K562 (cell line): ENCODE data around the gene LRRC61. TPM values are rescaled to one million over a fixed set of nuclear protein-coding genes. Genes with fewer than 3 reads are reported as not detected.

Source experiments
- ATAC-seq: fragments of 200-7000 bp; cut with Tn5 transposase; 3 replicates; pipeline ENCODE4 v1.9.1; 2020; ENCODE audit warnings: moderate library complexity
- BruUV-seq: library from RNA; stranded (reverse); fragments of 400-500 nt; replicated peaks from 2 replicates; lab custom pipeline; 2021; lab: Mats Ljungman, UMichigan
- CTCF ChIA-PET: fragments of 300-600 bp; formaldehyde crosslinking; extraction: SDS; loops from one replicate; lab custom pipeline; 2021; ENCODE audit warnings: low intra/inter-chr PET ratio; lab: Yijun Ruan, JAX
- POLR2A ChIA-PET: fragments of 300-600, 350-650 bp; sonication (Branson Sonifier 250); formaldehyde crosslinking; extraction: SDS; loops from one replicate; lab custom pipeline; 2021; ENCODE audit warnings: antibody characterized with exemption, inconsistent platforms; lab: Yijun Ruan, JAX
- DNase-seq, 4 experiments: peaks; one replicate each; pipeline versions ENCODE4 v3.0.0 to v3.0.0-alpha.2; 2011 to 2018; ENCODE audit warnings: low spot score in 3 of 4, mixed read lengths in 3 of 4; ENCODE audit errors: extremely low read depth in 1 of 4
- FAIRE-seq: peaks from 2 replicates; lab custom pipeline; 2011; peaks lifted over from hg19 to GRCh38; lab: Jason Lieb, UNC
- H2AFZ ChIP-seq: 2 replicates; pipeline ENCODE4 v1.6.0; 2011; ENCODE audit warnings: low read depth, low read length, control low read depth, inconsistent platforms
- H3K27ac ChIP-seq: fragments of 200-600 bp; 3 replicates; pipeline ENCODE4 v1.8.0; 2011; ENCODE audit warnings: low read depth, mild to moderate bottlenecking, control low read depth, inconsistent platforms, low read length, moderate library complexity, mixed read lengths; ENCODE audit errors: extremely low read depth
- H3K27me3 ChIP-seq, 2 experiments: fragments of 300-600 bp in 1 of 2; 2 replicates in 1 of 2; 3 replicates in 1 of 2; pipeline versions ENCODE4 v1.6.0 to v1.8.0; 2011; ENCODE audit warnings: inconsistent platforms in 2 of 2, low read length in 2 of 2, mild to moderate bottlenecking in 1 of 2, mixed read lengths in 1 of 2, moderate library complexity in 1 of 2; ENCODE audit not compliant: control insufficient read depth in 2 of 2, insufficient read depth in 2 of 2
- H3K36me3 ChIP-seq: fragments of 300-600 bp; 3 replicates; pipeline ENCODE4 v1.8.0; 2011; ENCODE audit warnings: mild to moderate bottlenecking, low read length, inconsistent platforms; ENCODE audit not compliant: control insufficient read depth, insufficient read depth
- H3K4me1 ChIP-seq, 2 experiments: fragments of 200-600 bp in 1 of 2; replicated peaks in 1 of 2; 2 replicates in 1 of 2; 3 replicates in 1 of 2; pipeline versions ENCODE4 v1.5.1 to v1.8.0; 2011; ENCODE audit warnings: inconsistent platforms in 2 of 2, low read length in 2 of 2, mild to moderate bottlenecking in 1 of 2, mixed read lengths in 1 of 2, moderate library complexity in 1 of 2; ENCODE audit not compliant: control insufficient read depth in 2 of 2, insufficient read depth in 2 of 2
- H3K4me2 ChIP-seq: 2 replicates; pipeline ENCODE4 v1.6.1; 2011; ENCODE audit warnings: low read length, control low read depth, inconsistent platforms, mixed read lengths; ENCODE audit not compliant: insufficient read depth
- H3K4me3 ChIP-seq: fragments of 200-600 bp; sonication (generic), shearing (Covaris generic); 2 replicates; pipeline ENCODE4 v1.5.1; 2016; ENCODE audit warnings: control low read depth, inconsistent platforms
- H3K79me2 ChIP-seq: fragments of 200-600 bp; 3 replicates; pipeline ENCODE4 v1.8.0; 2011; ENCODE audit warnings: low read length, inconsistent platforms; ENCODE audit not compliant: control insufficient read depth, insufficient read depth
- H3K9ac ChIP-seq, 2 experiments: 2 replicates each; pipeline versions ENCODE4 v1.6.0 to v1.6.1; 2011; ENCODE audit warnings: low read depth in 2 of 2, low read length in 2 of 2, control low read depth in 1 of 2, inconsistent platforms in 1 of 2, mild to moderate bottlenecking in 1 of 2, mixed read lengths in 1 of 2; ENCODE audit not compliant: insufficient read depth in 1 of 2
- H3K9me1 ChIP-seq: one replicate; pipeline ENCODE4 v1.6.0; 2011; ENCODE audit warnings: inconsistent platforms, mild to moderate bottlenecking, low read length, moderate library complexity; ENCODE audit not compliant: control insufficient read depth, insufficient read depth
- H3K9me3 ChIP-seq: replicated peaks from 2 replicates; pipeline ENCODE4 v1.5.1; 2011; ENCODE audit warnings: low read depth, low read length, inconsistent platforms; ENCODE audit not compliant: control insufficient read depth, insufficient read depth
- H4K20me1 ChIP-seq: replicated peaks from 2 replicates; pipeline ENCODE4 v1.6.1; 2011; ENCODE audit warnings: low read length, inconsistent platforms, mixed read lengths; ENCODE audit not compliant: control insufficient read depth, insufficient read depth
- CEBPG ChIP-seq, 3 experiments: fragments of 200-800 bp in 1 of 3; sonication (Bioruptor generic) in 1 of 3; sonication (generic) in 1 of 3; formaldehyde crosslinking in 1 of 3; IDR thresholded peaks in 2 of 3; conservative IDR thresholded peaks in 1 of 3; 2 replicates each; pipeline versions ENCODE4 v1.6.1 to v1.8.0; 2016 to 2022; ENCODE audit warnings: missing compliant biosample characterization in 2 of 3, missing genetic modification characterization in 2 of 3, mild to moderate bottlenecking in 1 of 3, missing genetic modification reagents in 1 of 3
- RBM25 ChIP-seq: fragments of 200-400 bp; formaldehyde crosslinking; IDR thresholded peaks from 2 replicates; pipeline ENCODE4 v1.6.1; 2018; ENCODE audit warnings: low read length, low read depth, moderate library complexity; ENCODE audit not compliant: severe bottlenecking
- ZNF140 ChIP-seq: fragments of 250-450 bp; sonication (Bioruptor Pico); IDR thresholded peaks from 2 replicates; pipeline ENCODE4 v1.8.0; 2021; ENCODE audit warnings: moderate library complexity, mild to moderate bottlenecking, inconsistent platforms
- ZNF263 ChIP-seq: sonication (generic); formaldehyde crosslinking; IDR thresholded peaks from 2 replicates; pipeline ENCODE4 v1.8.0; 2022; ENCODE audit warnings: mild to moderate bottlenecking, missing genetic modification reagents, borderline replicate concordance
- WGBS: fragments of 100-300 bp; shearing (Covaris generic); methylation state at CpG from one replicate; pipeline ENCODE4 v1.1.6; 2016; ENCODE audit warnings: low coverage, mixed read lengths; ENCODE audit not compliant: insufficient coverage; ENCODE audit errors: missing lambda C conversion rate; 5-methylcytosine and 5-hydroxymethylcytosine counted together
- in situ Hi-C: fragments of 300-500 bp; cut with MboI; formaldehyde crosslinking; loops from 4 replicates; pipeline ENCODE4 v1.15.0; 2018; ENCODE audit warnings: inconsistent platforms, mixed read lengths
- intact Hi-C: fragments of 100-400 bp; cut with micrococcal nuclease; formaldehyde crosslinking; loops from 2 replicates; pipeline ENCODE4 v1.14.2; 2022
- polyA plus RNA-seq, 8 experiments: library from polyadenylated mRNA; depleted of rRNA in 4 of 8; stranded (reverse) in 5 of 8; unstranded in 3 of 8; fragments of >200 nt; fragmentation: Nextera tagmentation in 2 of 8; fragmentation: Illumina TruSeq in 1 of 8; extraction: Ambion mirVana in 2 of 8; extraction: Trizol in 1 of 8; gene quantifications; 2 replicates each; pipeline versions ENCODE4 v1.2.1 to v1.2.3, GENCODE V29; 2011 to 2014; ENCODE audit warnings: inconsistent platforms in 1 of 8, missing spikeins in 1 of 8
- total RNA-seq, 7 experiments: library from RNA; depleted of rRNA in 6 of 7; stranded (reverse); fragments of >200 nt in 6 of 7; fragmentation: Illumina TruSeq in 2 of 7; extraction: Trizol in 2 of 7; gene quantifications; 2 replicates each; pipeline versions ENCODE4 v1.2.1 to v1.2.3, GENCODE V29; 2011 to 2021; ENCODE audit warnings: low replicate concordance in 1 of 7
- TF ChIP-seq, protein P1 (sequence below): fragments of 250-450 bp; sonication (Bioruptor Pico); IDR thresholded peaks from 2 replicates; pipeline ENCODE4 v1.5.0; 2020; ENCODE audit warnings: mild to moderate bottlenecking, borderline replicate concordance
- TF ChIP-seq, protein P2 (sequence below), 2 experiments: fragments of 450-650 bp; IDR thresholded peaks; 2 replicates each; pipeline ENCODE4 v1.6.1; 2016; ENCODE audit warnings: mild to moderate bottlenecking in 2 of 2, borderline replicate concordance in 1 of 2, low read depth in 1 of 2, moderate library complexity in 1 of 2
- TF ChIP-seq, protein P3 (sequence below), 3 experiments: fragments of 200-800 bp in 1 of 3; sonication (Bioruptor generic) in 1 of 3; sonication (generic) in 1 of 3; formaldehyde crosslinking in 1 of 3; IDR thresholded peaks; 2 replicates each; pipeline versions ENCODE4 v1.6.1 to v1.8.0; 2016 to 2022; ENCODE audit warnings: mild to moderate bottlenecking in 2 of 3, missing compliant biosample characterization in 2 of 3, missing genetic modification characterization in 2 of 3, missing genetic modification reagents in 1 of 3

Gene LRRC61
- total and polyA plus RNA-seq, 9 of the 15 experiments (the other 6 are each of a cell fraction or from before 2014, with no cell fraction given), result 1.3 to 55.2 (median 35.2) TPM

- Histone ChIP-seq H3K4me1 (peaks cover 14 to 15% of the 10 kb centered on the region in 2 experiments; a peak in 4 of 5 replicates), H4K20me1 (no peaks in the 10 kb centered on the region), H3K9me3 (no peaks in the 10 kb centered on the region), H3K4me3 (no peak overlapping the region), H3K79me2 (no peaks in the 10 kb centered on the region), H3K27me3 (peaks cover 0 to under 1% of the 10 kb centered on the region in 2 experiments; a peak in 2 of 5 replicates), H3K9me1 (no peaks in the 10 kb centered on the region), H3K36me3 (no peaks in the 10 kb centered on the region), H3K27ac (no peak overlapping the region), H2AFZ (peak overlapping the region; percentile 32), H3K9ac (no peak overlapping the region), H3K4me2 (no peak overlapping the region)
- 21% methylated on average over 8 of the region's 8 CpGs for WGBS
- in situ Hi-C loops, result no loop called here
- FAIRE-seq (no peak), ATAC-seq (peak; percentile 71), DNase-seq (no peak)
- ChIA-PET CTCF (interaction anchor here (1.0 kb wide), 1 partner anchor 97 kb away, joined by 3 read pairs; no protein-coding TSS in a partner anchor), POLR2A (interaction anchor here (0.6 kb wide), 1 partner anchor 48 kb away, joined by 3 read pairs; no protein-coding TSS in a partner anchor)
- BruUV-seq, result no TSS peak
- intact Hi-C loops, result loop anchor here (10.0 kb wide), 1 partner anchor 403 kb away; no protein-coding TSS in a partner anchor
- peak; percentile 13; the same call in 1 of the 2 replicates for TF ChIP-seq CEBPG (CRISPR knock-in tag; IDR thresholded peaks at IDR 0.05)
- no peak for TF ChIP-seq CEBPG (tag; conservative IDR thresholded peaks at IDR 0.05 in 1 of 2, IDR thresholded peaks at IDR 0.05 in 1 of 2)
- TF ChIP-seq ZNF140, result no peak
- TF ChIP-seq ZNF263 (CRISPR knock-in tag), result 0 out of 2 replicates have a peak, but pooled peaks have one; percentile 21
- TF ChIP-seq, protein P1, sequence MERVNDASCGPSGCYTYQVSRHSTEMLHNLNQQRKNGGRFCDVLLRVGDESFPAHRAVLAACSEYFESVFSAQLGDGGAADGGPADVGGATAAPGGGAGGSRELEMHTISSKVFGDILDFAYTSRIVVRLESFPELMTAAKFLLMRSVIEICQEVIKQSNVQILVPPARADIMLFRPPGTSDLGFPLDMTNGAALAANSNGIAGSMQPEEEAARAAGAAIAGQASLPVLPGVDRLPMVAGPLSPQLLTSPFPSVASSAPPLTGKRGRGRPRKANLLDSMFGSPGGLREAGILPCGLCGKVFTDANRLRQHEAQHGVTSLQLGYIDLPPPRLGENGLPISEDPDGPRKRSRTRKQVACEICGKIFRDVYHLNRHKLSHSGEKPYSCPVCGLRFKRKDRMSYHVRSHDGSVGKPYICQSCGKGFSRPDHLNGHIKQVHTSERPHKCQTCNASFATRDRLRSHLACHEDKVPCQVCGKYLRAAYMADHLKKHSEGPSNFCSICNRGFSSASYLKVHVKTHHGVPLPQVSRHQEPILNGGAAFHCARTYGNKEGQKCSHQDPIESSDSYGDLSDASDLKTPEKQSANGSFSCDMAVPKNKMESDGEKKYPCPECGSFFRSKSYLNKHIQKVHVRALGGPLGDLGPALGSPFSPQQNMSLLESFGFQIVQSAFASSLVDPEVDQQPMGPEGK, result no peak
- TF ChIP-seq RBM25, result peak; percentile 4
- TF ChIP-seq, protein P2, sequence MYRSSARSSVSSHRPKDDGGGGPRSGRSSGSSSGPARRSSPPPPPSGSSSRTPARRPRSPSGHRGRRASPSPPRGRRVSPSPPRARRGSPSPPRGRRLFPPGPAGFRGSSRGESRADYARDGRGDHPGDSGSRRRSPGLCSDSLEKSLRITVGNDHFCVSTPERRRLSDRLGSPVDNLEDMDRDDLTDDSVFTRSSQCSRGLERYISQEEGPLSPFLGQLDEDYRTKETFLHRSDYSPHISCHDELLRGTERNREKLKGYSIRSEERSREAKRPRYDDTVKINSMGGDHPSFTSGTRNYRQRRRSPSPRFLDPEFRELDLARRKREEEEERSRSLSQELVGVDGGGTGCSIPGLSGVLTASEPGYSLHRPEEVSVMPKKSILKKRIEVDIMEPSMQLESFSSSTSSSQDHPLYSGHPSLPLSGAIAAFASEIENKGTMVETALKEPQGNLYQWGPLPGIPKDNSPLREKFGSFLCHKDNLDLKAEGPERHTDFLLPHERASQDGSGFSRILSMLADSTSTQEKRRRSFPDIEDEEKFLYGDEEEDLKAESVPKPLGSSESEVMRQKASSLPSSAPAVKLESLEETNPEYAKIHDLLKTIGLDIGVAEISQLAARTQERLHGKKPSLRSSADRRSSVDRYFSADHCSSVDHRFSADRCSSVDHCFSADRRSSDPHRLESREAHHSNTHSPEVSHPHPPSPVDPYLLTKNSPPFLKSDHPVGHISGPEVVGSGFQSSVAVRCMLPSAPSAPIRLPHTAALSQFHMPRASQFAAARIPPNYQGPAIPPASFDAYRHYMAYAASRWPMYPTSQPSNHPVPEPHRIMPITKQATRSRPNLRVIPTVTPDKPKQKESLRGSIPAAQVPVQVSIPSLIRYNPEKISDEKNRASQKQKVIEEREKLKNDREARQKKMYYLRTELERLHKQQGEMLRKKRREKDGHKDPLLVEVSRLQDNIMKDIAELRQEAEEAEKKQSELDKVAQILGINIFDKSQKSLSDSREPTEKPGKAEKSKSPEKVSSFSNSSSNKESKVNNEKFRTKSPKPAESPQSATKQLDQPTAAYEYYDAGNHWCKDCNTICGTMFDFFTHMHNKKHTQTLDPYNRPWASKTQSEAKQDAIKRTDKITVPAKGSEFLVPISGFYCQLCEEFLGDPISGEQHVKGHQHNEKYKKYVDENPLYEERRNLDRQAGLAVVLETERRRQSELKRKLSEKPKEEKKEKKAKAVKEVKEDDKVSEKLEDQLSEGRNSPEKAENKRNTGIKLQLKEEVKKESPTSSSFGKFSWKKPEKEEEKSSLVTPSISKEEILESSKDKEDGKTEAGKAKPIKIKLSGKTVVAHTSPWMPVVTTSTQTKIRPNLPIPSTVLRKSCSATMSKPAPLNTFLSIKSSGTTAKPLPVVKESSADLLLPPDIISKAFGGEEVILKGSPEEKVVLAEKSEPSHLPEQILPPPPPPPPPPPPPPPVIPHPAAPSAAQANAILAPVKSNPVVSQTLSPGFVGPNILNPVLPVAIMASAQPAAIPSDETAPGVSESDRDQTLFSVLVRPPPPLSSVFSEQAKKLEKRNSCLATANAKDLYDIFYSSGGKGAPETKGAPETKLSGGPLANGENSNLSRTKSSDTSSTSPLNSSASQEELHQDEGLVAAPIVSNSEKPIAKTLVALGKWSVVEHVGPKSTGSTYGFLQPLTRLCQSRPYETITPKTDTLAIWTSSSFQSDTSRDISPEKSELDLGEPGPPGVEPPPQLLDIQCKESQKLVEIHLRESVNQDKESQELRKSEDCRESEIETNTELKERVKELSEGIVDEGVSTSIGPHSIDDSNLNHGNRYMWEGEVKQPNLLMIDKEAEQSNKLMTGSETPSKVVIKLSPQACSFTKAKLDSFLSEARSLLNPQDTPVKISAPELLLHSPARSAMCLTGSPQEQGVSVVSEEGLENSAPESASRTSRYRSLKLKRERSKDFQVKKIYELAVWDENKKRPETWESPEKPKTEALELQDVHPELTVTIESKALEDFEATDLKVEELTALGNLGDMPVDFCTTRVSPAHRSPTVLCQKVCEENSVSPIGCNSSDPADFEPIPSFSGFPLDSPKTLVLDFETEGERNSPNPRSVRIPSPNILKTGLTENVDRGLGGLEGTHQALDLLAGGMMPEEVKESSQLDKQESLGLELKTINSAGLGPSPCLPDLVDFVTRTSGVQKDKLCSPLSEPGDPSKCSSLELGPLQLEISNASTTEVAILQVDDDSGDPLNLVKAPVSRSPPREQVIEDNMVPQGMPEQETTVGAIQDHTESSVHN (IDR thresholded peaks at IDR 0.05; ENCODE audit: borderline replicate concordance in 1 of 2, low read depth in 1 of 2), result no peak
- TF ChIP-seq, protein P3, sequence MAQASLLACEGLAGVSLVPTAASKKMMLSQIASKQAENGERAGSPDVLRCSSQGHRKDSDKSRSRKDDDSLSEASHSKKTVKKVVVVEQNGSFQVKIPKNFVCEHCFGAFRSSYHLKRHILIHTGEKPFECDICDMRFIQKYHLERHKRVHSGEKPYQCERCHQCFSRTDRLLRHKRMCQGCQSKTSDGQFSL (CRISPR knock-in tag; IDR thresholded peaks at IDR 0.05), result no peak
- TF ChIP-seq, protein P3 (tag; IDR thresholded peaks at IDR 0.05), result no peak
These were observed 28.5 kb downstream of the LRRC61 start for GRCh38 chr7:150351587-150352194.
